22Rv1 (cell line): ENCODE results near the gene TDRD1.

Experiments
- ZFX ChIP-seq: fragments of 450-650 bp; IDR thresholded peaks from 2 replicates; pipeline ENCODE4 v1.6.1; 2017; ENCODE audit warnings: antibody characterized with exemption, borderline replicate concordance
- TF ChIP-seq, protein P1 (sequence below): fragments of 450-650 bp; IDR thresholded peaks from 2 replicates; pipeline ENCODE4 v1.5.1; 2017; ENCODE audit warnings: mild to moderate bottlenecking

DNA sequence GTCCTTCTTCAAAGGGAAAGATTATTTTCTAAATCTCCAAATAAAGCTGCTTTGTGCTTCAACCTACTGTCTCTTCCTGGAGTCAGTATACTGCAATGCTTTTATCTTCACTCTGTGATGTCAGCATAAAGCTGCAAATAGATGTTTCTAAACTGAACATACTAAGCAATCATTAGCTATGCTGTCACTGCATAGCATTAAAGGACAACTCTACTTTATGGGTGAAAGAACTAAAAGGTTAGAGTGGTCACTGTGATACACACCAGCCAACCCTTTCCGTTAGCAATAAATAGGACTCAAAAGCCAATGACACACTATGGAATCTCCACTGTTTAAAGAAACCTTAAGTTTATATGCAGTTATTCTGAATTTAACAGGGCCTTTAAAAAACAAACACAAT lies 6.9 kb upstream of the TDRD1 start:
- TF ChIP-seq, protein P1, sequence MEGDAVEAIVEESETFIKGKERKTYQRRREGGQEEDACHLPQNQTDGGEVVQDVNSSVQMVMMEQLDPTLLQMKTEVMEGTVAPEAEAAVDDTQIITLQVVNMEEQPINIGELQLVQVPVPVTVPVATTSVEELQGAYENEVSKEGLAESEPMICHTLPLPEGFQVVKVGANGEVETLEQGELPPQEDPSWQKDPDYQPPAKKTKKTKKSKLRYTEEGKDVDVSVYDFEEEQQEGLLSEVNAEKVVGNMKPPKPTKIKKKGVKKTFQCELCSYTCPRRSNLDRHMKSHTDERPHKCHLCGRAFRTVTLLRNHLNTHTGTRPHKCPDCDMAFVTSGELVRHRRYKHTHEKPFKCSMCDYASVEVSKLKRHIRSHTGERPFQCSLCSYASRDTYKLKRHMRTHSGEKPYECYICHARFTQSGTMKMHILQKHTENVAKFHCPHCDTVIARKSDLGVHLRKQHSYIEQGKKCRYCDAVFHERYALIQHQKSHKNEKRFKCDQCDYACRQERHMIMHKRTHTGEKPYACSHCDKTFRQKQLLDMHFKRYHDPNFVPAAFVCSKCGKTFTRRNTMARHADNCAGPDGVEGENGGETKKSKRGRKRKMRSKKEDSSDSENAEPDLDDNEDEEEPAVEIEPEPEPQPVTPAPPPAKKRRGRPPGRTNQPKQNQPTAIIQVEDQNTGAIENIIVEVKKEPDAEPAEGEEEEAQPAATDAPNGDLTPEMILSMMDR = no peak
- no peak for TF ChIP-seq ZFX
